HG03135 (cell line): ENCODE measurements around the gene TWIST1.

Source experiments
- ATAC-seq: cut with Tn5 transposase; IDR thresholded peaks from one replicate; pipeline ENCODE4 v1.9.1; 2021; ENCODE audit warnings: mild to moderate bottlenecking, moderate library complexity; ENCODE audit not compliant: unreplicated experiment

The TWIST1 gene

GRCh38 chr7:19097165-19098055 lies 20.0 kb downstream of the TWIST1 start:
- ATAC-seq: no peak

DNA sequence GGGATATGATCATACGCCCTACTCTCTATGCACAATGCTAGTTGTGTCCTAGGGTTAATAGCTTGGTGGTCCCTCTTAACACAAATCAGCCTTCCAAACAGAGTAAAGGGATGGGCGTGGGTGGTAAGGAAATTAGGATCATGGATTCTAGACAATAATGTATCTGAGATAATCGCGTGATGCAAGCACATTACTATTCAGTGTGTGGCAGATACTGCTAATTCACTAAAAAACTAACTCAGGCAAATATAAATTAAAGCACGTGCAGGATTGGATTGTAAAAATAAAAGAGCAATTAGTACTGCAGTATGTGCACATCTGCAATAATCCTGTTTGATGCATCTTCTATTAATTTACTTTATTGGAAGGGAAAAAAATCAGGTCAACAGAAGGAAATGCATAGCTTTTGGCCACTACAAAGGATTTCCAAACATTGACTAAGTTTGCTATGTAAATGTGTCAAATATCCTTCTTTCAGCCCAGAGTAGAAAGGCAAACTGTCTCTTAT lies 22.0 kb downstream of the TWIST1 start:
- no peak for ATAC-seq

DNA sequence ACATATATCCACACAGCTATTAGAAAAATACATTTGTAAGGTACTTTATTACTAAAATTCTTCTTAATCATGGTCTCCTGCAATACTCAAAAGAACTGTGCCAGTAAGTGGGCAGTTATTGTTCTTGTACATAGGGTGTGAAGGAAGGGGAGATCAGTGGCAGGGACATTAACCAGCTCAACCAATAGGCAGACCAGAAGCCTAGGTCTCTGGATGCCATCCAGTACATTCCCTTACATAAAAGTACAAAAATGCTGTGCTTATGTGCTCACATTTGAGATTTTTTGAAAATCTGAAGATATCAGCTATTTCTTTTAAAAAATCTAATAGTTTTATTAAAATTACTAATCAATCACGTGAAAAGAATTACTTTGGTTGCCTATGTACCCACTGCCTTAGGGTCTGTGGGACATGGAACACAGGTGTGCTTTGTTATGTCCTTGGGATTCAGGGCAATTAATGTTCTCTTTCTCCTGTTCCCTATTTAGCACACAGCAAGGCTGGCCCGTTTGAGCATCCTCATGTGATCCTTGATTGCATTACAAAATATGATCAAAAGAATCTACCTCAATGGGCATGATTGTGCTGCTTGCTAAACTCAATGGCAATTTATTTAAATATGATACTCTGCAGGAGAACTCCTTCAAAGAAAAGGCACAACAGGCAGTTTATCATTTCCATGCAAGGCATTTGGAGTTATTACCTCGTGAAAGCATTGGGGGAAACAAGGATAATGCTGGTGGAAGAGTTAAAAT lies 22.7 kb downstream of the TWIST1 start:
- ATAC-seq: no peak

DNA sequence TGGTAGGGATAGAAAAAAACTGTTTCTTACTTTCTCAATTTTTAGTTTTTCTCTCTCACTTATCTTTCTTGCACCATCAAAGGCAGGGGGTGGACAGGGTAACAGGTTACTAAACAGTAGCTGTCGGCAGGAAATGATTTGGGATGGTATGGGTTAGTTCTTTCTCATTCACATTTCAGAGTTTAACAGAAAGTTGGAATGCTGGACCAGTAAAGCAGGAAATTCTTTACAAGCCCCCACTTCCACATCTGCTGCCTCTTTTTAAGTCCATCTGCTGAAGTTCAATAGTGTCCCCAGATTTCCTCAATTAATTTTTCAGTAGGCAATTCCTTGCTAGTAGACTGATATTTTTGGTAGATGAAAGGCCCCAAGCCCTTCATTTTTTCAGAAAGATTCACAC lies 23.3 kb downstream of the TWIST1 start:
- no peak for ATAC-seq

- ATAC-seq: no peak
Observed at GRCh38 chr7:19091550-19092200, 25.8 kb downstream of the TWIST1 start.

GRCh38 chr7:19090526-19090925 lies 26.9 kb downstream of the TWIST1 start:
- no peak for ATAC-seq

- no peak for ATAC-seq
Observed at GRCh38 chr7:19089797-19090196, 27.6 kb downstream of the TWIST1 start.

DNA sequence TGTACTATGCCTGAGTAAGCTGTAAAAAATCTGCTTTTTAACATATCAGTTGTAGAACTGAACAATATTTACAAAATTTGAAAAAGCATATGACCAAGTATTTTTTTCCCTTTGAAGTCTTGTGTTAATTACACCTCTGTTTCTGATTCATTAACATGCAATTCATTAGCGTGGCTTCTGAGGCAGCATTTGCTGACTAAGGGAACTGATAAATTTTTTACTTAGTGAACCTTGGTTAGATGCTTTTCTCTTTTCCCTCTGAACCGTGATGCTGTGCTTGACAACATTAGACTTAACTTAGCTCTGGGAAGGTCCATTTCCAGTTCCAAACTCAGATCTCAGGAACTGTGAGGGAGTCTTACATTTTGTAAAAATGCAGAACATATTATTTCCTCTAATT lies 28.1 kb downstream of the TWIST1 start:
- ATAC-seq: no peak

DNA sequence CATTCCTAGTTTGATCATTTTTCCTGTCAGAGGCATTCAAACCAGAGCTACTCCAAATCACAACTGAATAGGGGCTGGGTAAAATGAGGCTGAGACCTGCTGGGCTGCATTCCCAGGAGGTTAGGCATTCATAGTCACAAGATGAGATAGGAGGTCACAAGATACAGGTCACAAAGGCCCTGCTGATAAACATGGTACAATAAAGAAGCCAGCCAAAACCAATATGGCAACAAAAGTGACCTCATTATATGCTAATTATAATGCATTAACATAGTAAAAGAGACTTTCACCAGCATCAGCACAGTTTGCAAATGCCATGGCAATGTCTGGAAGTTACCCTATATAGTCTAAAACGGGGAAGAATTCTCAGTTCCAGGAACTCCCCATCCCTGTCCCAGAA lies 37.3 kb downstream of the TWIST1 start:
- ATAC-seq: no peak

- ATAC-seq: no peak
Observed at GRCh38 chr7:19079066-19079465, 38.4 kb downstream of the TWIST1 start.

GRCh38 chr7:19069842-19070241 lies 47.6 kb downstream of the TWIST1 start:
- no peak for ATAC-seq

GRCh38 chr7:19066170-19066569 lies 51.3 kb downstream of the TWIST1 start:
- no peak for ATAC-seq
